OCI-LY1 (cell line): ENCODE measurements around the gene CBLB.

Experiments
- H2AFZ ChIP-seq: fragments of 200-600 bp; sonication (generic), shearing (Covaris generic); 2 replicates; pipeline ENCODE4 v1.6.0; 2014; ENCODE audit warnings: antibody characterized with exemption, mild to moderate bottlenecking, low read length
- H3F3A ChIP-seq: fragments of 200-600 bp; sonication (generic), shearing (Covaris generic); 2 replicates; pipeline ENCODE4 v1.6.0; 2014; ENCODE audit warnings: mild to moderate bottlenecking, antibody characterized with exemption, low read length, moderate library complexity; ENCODE audit not compliant: insufficient read depth
- H3K27ac ChIP-seq: fragments of 200-600 bp; sonication (generic); 2 replicates; pipeline ENCODE4 v1.5.1; 2014; ENCODE audit warnings: low read length, mixed run types, mild to moderate bottlenecking, low read depth; ENCODE audit not compliant: poor library complexity, severe bottlenecking
- H3K27me3 ChIP-seq: fragments of 200-600 bp; sonication (generic); 2 replicates; pipeline ENCODE4 v1.6.0; 2014; ENCODE audit warnings: antibody characterized with exemption, mild to moderate bottlenecking, low read length, moderate library complexity; ENCODE audit not compliant: insufficient read depth
- H3K36me3 ChIP-seq: fragments of 200-600 bp; sonication (generic); 2 replicates; pipeline ENCODE4 v1.6.1; 2014; ENCODE audit warnings: mild to moderate bottlenecking, antibody characterized with exemption, low read length, moderate library complexity, mixed read lengths; ENCODE audit not compliant: insufficient read depth
- H3K4me1 ChIP-seq: fragments of 200-600 bp; sonication (generic); 2 replicates; pipeline ENCODE4 v1.5.1; 2014; ENCODE audit warnings: mild to moderate bottlenecking, low read length, moderate library complexity; ENCODE audit not compliant: insufficient read depth, severe bottlenecking
- H3K4me2 ChIP-seq: fragments of 200-600 bp; sonication (generic), shearing (Covaris generic); 2 replicates; pipeline ENCODE4 v1.6.1; 2014; ENCODE audit warnings: low read length
- H3K4me3 ChIP-seq: fragments of 200-600 bp; sonication (generic); 2 replicates; pipeline ENCODE4 v1.5.1; 2014; ENCODE audit warnings: low read length, low read depth, mild to moderate bottlenecking, mixed read lengths; ENCODE audit not compliant: poor library complexity, severe bottlenecking
- H3K79me2 ChIP-seq: fragments of 200-600 bp; shearing (Covaris generic); 2 replicates; pipeline ENCODE4 v1.6.1; 2016; ENCODE audit warnings: mixed run types, low read length, mixed read lengths; ENCODE audit not compliant: insufficient read depth
- H3K9ac ChIP-seq: fragments of 200-600 bp; sonication (generic), shearing (Covaris generic); 2 replicates; pipeline ENCODE4 v1.6.1; 2014; ENCODE audit warnings: mild to moderate bottlenecking, low read length, mixed read lengths
- H3K9me2 ChIP-seq: fragments of 200-600 bp; sonication (generic), shearing (Covaris generic); 2 replicates; pipeline ENCODE4 v1.6.1; 2014; ENCODE audit warnings: low read depth, mild to moderate bottlenecking, low read length, mixed read lengths
- H3K9me3 ChIP-seq: fragments of 200-600 bp; shearing (Covaris generic); 2 replicates; pipeline ENCODE4 v1.6.1; 2014; ENCODE audit warnings: low read length, mixed read lengths
- H4K20me1 ChIP-seq: fragments of 200-600 bp; sonication (generic), shearing (Covaris generic); 2 replicates; pipeline ENCODE4 v1.6.0; 2016; ENCODE audit warnings: mild to moderate bottlenecking, low read length; ENCODE audit not compliant: insufficient read depth
- EZH2 ChIP-seq: fragments of 200-600 bp; sonication (generic), shearing (Covaris generic); IDR thresholded peaks from 2 replicates; pipeline ENCODE4 v1.8.0; 2017; ENCODE audit warnings: borderline replicate concordance, mixed run types, mild to moderate bottlenecking, antibody characterized with exemption, low read length, moderate library complexity, mixed read lengths
- TF ChIP-seq, protein P1 (sequence below): fragments of 200-600 bp; sonication (generic), shearing (Covaris generic); IDR thresholded peaks from 2 replicates; pipeline ENCODE4 v1.5.1; 2017; ENCODE audit warnings: mild to moderate bottlenecking, antibody characterized with exemption, low read length, moderate library complexity, mixed read lengths

Gene CBLB

DNA sequence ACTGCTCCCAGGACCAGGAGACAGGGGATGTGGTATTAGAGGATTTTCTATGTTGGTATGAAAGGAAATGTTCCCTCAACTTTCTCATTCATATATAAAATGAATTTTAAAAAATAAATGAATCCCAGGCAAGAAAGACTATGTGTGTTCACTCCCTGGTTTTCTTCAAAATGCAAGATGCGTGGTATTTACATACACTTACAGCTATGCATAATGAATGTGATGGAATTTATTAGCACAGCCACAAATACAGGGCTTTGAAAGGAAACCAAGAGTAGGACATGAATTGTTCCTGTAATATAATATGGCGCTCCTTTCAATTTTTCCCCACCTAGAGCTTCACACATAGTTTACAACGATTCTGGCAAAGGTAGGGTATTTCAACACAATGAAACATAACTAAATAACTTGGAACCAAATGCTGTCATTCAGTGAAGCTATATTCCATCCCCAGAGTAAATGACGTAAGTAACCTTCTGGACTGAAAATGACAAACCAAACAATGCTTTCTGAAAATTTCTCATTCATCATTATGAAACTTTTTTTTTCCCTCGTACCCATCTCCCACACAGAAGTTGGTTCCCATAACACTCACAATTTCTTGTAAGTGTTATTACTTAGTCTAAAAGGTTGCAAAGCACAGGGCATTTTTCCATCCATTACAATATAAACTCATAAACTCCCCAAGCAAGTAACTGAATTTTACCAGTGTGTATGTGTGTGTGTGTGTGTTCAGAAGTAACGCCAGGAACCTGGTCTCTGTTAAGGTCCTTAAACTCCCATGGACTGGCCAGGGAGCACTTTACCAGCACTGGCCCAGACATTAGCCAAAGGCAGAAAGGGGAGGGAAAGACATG, 41.8 kb downstream of the CBLB start:
- Histone ChIP-seq H3K4me1 (peaks cover 100% of the 10 kb centered on the region), H2AFZ (no peak overlapping the region), H3F3A (no peaks in the 10 kb centered on the region), H3K4me2 (no peak overlapping the region; the same call in 1 of the 2 replicates), H3K9me2 (no peaks in the 10 kb centered on the region), H3K9me3 (no peaks in the 10 kb centered on the region), H3K36me3 (no peaks in the 10 kb centered on the region), H3K9ac (no peak overlapping the region), H3K27ac (peak overlapping the region; percentile 67), H3K79me2 (no peaks in the 10 kb centered on the region), H3K27me3 (no peaks in the 10 kb centered on the region), H4K20me1 (no peaks in the 10 kb centered on the region), H3K4me3 (no peak overlapping the region)
- no peak for TF ChIP-seq EZH2
- TF ChIP-seq, protein P1, sequence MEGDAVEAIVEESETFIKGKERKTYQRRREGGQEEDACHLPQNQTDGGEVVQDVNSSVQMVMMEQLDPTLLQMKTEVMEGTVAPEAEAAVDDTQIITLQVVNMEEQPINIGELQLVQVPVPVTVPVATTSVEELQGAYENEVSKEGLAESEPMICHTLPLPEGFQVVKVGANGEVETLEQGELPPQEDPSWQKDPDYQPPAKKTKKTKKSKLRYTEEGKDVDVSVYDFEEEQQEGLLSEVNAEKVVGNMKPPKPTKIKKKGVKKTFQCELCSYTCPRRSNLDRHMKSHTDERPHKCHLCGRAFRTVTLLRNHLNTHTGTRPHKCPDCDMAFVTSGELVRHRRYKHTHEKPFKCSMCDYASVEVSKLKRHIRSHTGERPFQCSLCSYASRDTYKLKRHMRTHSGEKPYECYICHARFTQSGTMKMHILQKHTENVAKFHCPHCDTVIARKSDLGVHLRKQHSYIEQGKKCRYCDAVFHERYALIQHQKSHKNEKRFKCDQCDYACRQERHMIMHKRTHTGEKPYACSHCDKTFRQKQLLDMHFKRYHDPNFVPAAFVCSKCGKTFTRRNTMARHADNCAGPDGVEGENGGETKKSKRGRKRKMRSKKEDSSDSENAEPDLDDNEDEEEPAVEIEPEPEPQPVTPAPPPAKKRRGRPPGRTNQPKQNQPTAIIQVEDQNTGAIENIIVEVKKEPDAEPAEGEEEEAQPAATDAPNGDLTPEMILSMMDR = no peak

DNA sequence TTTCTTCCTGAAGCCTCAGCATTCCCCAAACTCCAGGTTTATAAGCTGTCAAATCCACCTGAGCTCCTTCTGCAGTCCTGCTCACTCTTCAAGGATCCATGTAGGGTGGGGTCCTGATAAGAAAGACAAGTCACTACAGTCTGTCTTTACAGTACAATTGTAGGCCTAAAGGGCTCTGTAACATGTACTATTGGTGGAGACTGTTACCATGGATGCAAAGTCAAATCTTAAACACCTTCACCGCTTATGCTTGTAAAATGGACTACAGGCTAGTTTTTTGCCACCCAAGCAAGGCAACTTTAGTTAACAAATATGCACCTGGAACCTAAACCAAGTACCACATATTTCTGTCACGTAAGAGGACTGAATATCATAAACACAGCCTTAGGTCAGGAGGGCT, 44.7 kb downstream of the CBLB start:
- Histone ChIP-seq H3K79me2 (no peaks in the 10 kb centered on the region; the same call in 1 of the 2 replicates), H3K36me3 (0 out of 2 replicates have a peak, but pooled peaks cover 3% of the 10 kb centered on the region), H3K4me2 (peak overlapping the region; percentile 18; the same call in 1 of the 2 replicates), H3K27me3 (no peaks in the 10 kb centered on the region), H3K4me3 (no peak overlapping the region), H3K4me1 (peaks cover 96% of the 10 kb centered on the region), H4K20me1 (no peaks in the 10 kb centered on the region), H3K27ac (peak overlapping the region; percentile 85), H3K9ac (no peak overlapping the region; the same call in 1 of the 2 replicates), H2AFZ (no peak overlapping the region), H3F3A (no peaks in the 10 kb centered on the region), H3K9me2 (no peaks in the 10 kb centered on the region), H3K9me3 (no peaks in the 10 kb centered on the region)
- no peak for TF ChIP-seq EZH2
- TF ChIP-seq, protein P1 = no peak

DNA sequence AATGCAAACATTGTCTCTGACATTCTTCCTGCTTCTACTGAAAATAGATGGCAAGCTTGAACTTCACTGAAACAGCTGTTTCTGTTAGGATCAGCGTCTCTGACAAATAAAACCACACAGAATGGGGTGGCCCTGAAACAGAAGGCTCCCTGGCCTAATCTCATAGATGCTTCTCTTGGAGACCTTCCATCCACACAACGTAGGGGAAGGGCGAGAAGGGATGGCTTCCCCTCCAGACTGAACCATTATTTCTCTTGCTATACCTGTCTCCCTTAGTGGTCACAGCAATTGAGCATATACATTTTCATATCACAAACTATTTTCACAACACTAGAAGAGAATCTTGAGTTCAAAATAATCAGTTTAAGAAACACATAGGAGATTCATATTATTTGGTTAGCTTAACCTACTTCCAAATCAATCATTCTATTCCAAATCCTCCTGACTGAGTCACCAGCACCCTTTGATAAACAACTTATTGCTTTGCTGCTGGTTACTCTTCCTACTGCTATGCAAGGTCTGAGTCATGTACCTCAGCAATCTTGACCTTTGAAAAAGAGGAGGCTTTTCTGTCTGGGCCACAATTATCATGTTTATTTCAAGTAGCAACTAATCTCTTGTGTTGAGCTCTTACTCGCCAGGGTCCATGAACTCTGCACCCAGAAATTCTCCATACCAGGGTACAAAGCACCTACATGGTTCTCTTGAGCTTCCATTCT, 45.5 kb downstream of the CBLB start:
- no peaks in the 10 kb centered on the region for H3K9me2 ChIP-seq
- H3K9me3 ChIP-seq = no peaks in the 10 kb centered on the region
- H3K4me1 ChIP-seq = peaks cover 96% of the 10 kb centered on the region
- H2AFZ ChIP-seq = no peak overlapping the region
- TF ChIP-seq, protein P1 = no peak
- no peak for TF ChIP-seq EZH2
- peak overlapping the region; percentile 85 for H3K27ac ChIP-seq
- no peaks in the 10 kb centered on the region for H3K27me3 ChIP-seq
- H3K4me2 ChIP-seq = peak overlapping the region; percentile 51
- H3K4me3 ChIP-seq = peak overlapping the region; percentile 25
- H3K79me2 ChIP-seq = no peaks in the 10 kb centered on the region; the same call in 1 of the 2 replicates
- H3F3A ChIP-seq = no peaks in the 10 kb centered on the region
- no peaks in the 10 kb centered on the region for H4K20me1 ChIP-seq
- 0 out of 2 replicates have a peak, but pooled peaks cover 3% of the 10 kb centered on the region for H3K36me3 ChIP-seq
- H3K9ac ChIP-seq = peak overlapping the region; percentile 7; the same call in 1 of the 2 replicates
